HEK293T (cell line): ENCODE results near the gene NOA1.

ENCODE experiments used
- CTCF ChIA-PET: fragments of 350-600 bp; formaldehyde crosslinking; extraction: SDS; loops from one replicate; lab custom pipeline; 2021; ENCODE audit warnings: antibody characterized with exemption, inconsistent platforms; lab: Yijun Ruan, JAX
- POLR2A ChIA-PET: fragments of 350-600 bp; formaldehyde crosslinking; extraction: SDS; loops from one replicate; lab custom pipeline; 2020; ENCODE audit warnings: antibody characterized with exemption, inconsistent platforms; lab: Yijun Ruan, JAX
- DNase-seq: peaks from one replicate; pipeline ENCODE4 v3.0.0; 2012; ENCODE audit warnings: mixed read lengths; ENCODE audit errors: extremely low spot score
- ARNT ChIP-seq: fragments of 450-650 bp; IDR thresholded peaks from 2 replicates; pipeline ENCODE4 v1.6.1; 2017; ENCODE audit warnings: mild to moderate bottlenecking
- BHLHE40 ChIP-seq: fragments of 450-650 bp; IDR thresholded peaks from 2 replicates; pipeline ENCODE4 v1.6.1; 2016; ENCODE audit warnings: mild to moderate bottlenecking, moderate library complexity, borderline replicate concordance
- CTBP1 ChIP-seq: fragments of 450-650 bp; IDR thresholded peaks from 2 replicates; pipeline ENCODE4 v1.6.1; 2016; ENCODE audit warnings: borderline replicate concordance
- ELF4 ChIP-seq: fragments of 450-650 bp; IDR thresholded peaks from 2 replicates; pipeline ENCODE4 v1.6.1; 2017; ENCODE audit warnings: antibody characterized with exemption
- FOXA1 ChIP-seq: fragments of 450-650 bp; IDR thresholded peaks from 2 replicates; pipeline ENCODE4 v1.6.1; 2016; ENCODE audit warnings: mild to moderate bottlenecking
- FOXK2 ChIP-seq: fragments of 450-650 bp; IDR thresholded peaks from 2 replicates; pipeline ENCODE4 v1.6.1; 2016; ENCODE audit warnings: mild to moderate bottlenecking
- FOXM1 ChIP-seq: fragments of 450-650 bp; IDR thresholded peaks from 2 replicates; pipeline ENCODE4 v1.6.1; 2017; ENCODE audit warnings: mild to moderate bottlenecking, borderline replicate concordance
- HDGF ChIP-seq: fragments of 450-650 bp; IDR thresholded peaks from 2 replicates; pipeline ENCODE4 v1.6.1; 2017; ENCODE audit warnings: antibody characterized with exemption, borderline replicate concordance
- L3MBTL2 ChIP-seq: fragments of 450-650 bp; conservative IDR thresholded peaks from 2 replicates; pipeline ENCODE4 v1.6.1; 2016; ENCODE audit warnings: mild to moderate bottlenecking
- LEF1 ChIP-seq: fragments of 450-650 bp; IDR thresholded peaks from 2 replicates; pipeline ENCODE4 v1.6.1; 2017; ENCODE audit warnings: mild to moderate bottlenecking, borderline replicate concordance
- NFRKB ChIP-seq: fragments of 450-650 bp; IDR thresholded peaks from 2 replicates; pipeline ENCODE4 v1.6.1; 2016; ENCODE audit warnings: mild to moderate bottlenecking, moderate library complexity
- SP1 ChIP-seq: fragments of 450-650 bp; IDR thresholded peaks from 2 replicates; pipeline ENCODE4 v1.6.1; 2017
- SUZ12 ChIP-seq: fragments of 450-650 bp; IDR thresholded peaks from 2 replicates; pipeline ENCODE4 v1.6.1; 2016; ENCODE audit warnings: mild to moderate bottlenecking
- TARDBP ChIP-seq: fragments of 450-650 bp; IDR thresholded peaks from 2 replicates; pipeline ENCODE4 v1.6.1; 2016
- ZNF384 ChIP-seq: fragments of 450-650 bp; IDR thresholded peaks from 2 replicates; pipeline ENCODE4 v1.6.1; 2016
- TF ChIP-seq, protein P1 (sequence below): fragments of 450-650 bp; IDR thresholded peaks from 2 replicates; pipeline ENCODE4 v1.6.1; 2016

NOA1 gene

DNA sequence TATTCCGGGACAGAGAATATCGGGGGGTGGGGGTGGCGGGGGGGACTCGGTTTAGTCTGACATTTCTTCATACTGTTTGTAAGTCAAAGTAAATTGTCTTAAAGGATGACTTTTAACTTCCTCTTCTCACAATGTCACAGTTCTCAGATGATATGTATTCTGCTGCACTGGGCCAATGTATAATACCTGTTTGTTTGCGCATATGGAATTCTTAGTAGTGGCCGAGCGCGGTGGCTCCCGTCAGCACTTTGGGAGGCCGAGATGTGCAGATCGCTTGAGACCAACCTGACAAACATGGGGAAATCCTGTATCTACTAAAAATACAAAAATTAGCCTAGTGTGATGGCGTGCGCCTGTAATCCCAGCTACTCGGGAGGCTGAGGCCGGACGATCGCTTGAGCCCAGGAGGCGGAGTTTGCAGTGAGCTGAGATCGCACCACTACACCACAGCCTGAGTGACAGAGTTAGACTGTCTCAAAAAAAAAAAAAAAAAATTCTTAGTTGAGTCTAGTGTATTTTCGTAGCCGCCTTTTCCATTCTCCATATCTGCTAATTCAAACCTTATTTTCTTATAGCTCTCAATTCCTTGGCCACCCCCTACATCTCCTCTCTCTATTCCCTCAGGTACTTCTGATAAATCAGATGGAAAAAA lies 2.1 kb upstream of the NOA1 start:
- POLR2A ChIA-PET, result interaction anchor here (0.7 to 4.0 kb wide), 7 partner anchors 10 to 122 kb away, joined by 3 to 46 read pairs (median 5); partner anchors contain the start of gene REST
- TF ChIP-seq, protein P1, sequence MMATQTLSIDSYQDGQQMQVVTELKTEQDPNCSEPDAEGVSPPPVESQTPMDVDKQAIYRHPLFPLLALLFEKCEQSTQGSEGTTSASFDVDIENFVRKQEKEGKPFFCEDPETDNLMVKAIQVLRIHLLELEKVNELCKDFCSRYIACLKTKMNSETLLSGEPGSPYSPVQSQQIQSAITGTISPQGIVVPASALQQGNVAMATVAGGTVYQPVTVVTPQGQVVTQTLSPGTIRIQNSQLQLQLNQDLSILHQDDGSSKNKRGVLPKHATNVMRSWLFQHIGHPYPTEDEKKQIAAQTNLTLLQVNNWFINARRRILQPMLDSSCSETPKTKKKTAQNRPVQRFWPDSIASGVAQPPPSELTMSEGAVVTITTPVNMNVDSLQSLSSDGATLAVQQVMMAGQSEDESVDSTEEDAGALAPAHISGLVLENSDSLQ, result peak; percentile 81
- TF ChIP-seq FOXM1, result no peak
- DNase-seq, result no peak
- CTCF ChIA-PET, result interaction anchor here (1.0 kb wide), 1 partner anchor 20 kb away, joined by 4 read pairs; no protein-coding TSS in a partner anchor

DNA sequence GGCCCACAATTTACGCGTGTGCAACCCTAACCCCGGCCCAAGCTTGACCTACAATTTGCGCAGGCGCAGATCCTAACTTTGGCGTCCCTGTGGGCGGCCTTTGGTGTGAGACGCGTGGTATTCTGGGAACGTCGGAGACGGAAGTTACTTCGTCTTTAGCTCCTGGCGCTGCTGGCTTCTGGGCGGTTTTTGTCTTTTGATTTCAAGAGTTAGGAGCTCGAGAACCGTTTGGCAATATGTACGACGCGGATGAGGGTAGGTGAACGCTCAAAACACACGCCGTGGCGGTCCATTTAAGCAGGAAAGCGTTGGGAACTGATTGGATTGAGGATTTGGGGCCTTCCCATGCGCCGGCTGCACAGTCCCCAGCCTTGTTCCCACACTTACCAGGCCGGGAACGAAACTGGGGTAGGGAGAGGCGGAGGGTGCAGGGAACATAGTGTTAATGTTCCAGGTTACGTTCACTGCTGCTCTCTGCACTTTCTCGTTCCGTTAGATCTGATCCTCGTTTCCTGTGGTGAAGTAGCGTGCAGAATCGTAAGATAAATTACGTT lies 1.4 kb upstream of the NOA1 start, which contains the start of gene POLR2B:
Gene POLR2B, plus strand, starts transcription at position 147 of the 554 bp plus-strand sequence. Its CDS starts 90 bp downstream, at position 237.
- ChIA-PET CTCF (interaction anchor here (0.8 to 1.8 kb wide), 3 partner anchors 12 to 20 kb away, joined by 3 to 6 read pairs (median 4); no protein-coding TSS in a partner anchor), POLR2A (interaction anchor here (0.7 to 4.0 kb wide), 21 partner anchors 9 to 514 kb away, joined by 3 to 46 read pairs (median 4); partner anchors contain the start of gene REST)
- TF ChIP-seq L3MBTL2 (peak; percentile 87), ELF4 (peak; percentile 37; the same call in 1 of the 2 replicates), NFRKB (no peak), FOXM1 (no peak)
- DNase-seq, result peak; percentile 86

DNA sequence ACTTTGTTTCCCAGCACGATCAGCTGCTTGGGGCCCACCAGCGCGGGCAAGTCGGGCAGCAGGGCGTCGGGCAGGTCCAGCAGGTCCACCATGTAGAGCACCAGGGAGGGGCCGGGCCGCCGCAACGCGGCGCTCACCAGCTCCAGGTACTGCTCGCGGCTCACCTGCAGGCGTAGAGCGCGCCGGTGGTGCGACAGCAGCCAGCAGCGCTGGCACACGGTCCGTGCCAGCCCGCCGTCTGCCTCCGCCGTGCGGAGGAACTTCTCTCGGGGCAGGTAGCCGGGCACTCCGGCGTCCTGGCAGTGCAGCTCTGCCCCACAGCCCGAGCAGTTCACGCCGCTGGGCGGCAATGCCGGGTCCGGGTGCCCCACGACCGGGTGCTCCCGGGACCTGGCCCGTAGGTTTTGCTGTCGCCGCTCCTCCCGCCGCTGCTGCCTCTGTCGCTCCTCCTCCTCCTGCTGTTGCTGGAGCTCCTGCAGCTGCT lies 527 bp downstream of the NOA1 start:
- TF ChIP-seq HDGF (no peak), CTBP1 (no peak), L3MBTL2 (no peak), ZNF384 (no peak), ELF4 (no peak), FOXA1 (no peak), TARDBP (no peak)
- peak; percentile 44 for DNase-seq
- ChIA-PET CTCF (interaction anchor here (0.5 kb wide), 1 partner anchor 60 kb away, joined by 4 read pairs; no protein-coding TSS in a partner anchor), POLR2A (interaction anchor here (0.8 to 4.0 kb wide), 8 partner anchors 13 to 541 kb away, joined by 3 to 46 read pairs (median 8); partner anchors contain the start of genes PAICS, PPAT and REST)

DNA sequence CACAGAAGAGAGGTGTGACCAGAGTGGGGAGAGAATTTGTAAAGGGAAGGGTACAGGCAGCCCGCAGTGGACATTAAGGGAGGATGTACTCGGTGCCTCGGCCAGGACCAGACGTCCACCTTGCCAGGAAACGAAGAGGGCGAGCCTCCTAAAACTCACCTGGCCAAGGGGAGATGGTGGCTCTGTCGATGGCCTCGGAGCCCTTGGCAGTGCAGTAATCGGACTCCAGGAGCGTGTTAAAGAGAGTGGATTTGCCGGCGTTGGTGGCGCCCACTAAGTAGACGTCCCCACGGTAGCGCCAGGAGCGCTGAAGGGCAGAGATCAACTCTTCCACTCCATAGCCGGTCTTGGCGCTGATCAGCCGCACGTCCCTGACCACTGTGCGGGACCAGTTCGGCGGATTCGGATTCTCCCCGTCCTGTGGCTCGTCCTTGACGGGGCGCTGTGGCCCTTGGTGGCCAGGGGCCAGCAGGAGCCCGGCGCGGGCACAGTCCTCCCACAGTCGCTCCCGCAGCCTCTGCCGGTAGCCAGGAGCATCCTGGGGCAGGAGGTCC lies 1.0 kb downstream of the NOA1 start:
- POLR2A ChIA-PET, result interaction anchor here (2.4 to 4.0 kb wide), 2 partner anchors 54 to 68 kb away, joined by 12 to 28 read pairs; partner anchors contain the start of gene REST
- DNase-seq, result peak; percentile 18
- no peak for TF ChIP-seq FOXA1
- TF ChIP-seq SUZ12, result no peak
- TF ChIP-seq ELF4, result no peak
- TF ChIP-seq CTBP1, result no peak
- no peak for TF ChIP-seq NFRKB
- no peak for TF ChIP-seq FOXM1
- TF ChIP-seq L3MBTL2, result no peak
- TF ChIP-seq, protein P1, result no peak
- TF ChIP-seq BHLHE40, result no peak
- no peak for TF ChIP-seq LEF1
- TF ChIP-seq ARNT, result no peak
- TF ChIP-seq ZNF384, result no peak
- no peak for TF ChIP-seq SP1
- no peak for TF ChIP-seq FOXK2
- no peak for TF ChIP-seq HDGF
- no peak for TF ChIP-seq TARDBP
- CTCF ChIA-PET, result interaction anchor here (0.5 kb wide), 1 partner anchor 60 kb away, joined by 4 read pairs; no protein-coding TSS in a partner anchor

DNA sequence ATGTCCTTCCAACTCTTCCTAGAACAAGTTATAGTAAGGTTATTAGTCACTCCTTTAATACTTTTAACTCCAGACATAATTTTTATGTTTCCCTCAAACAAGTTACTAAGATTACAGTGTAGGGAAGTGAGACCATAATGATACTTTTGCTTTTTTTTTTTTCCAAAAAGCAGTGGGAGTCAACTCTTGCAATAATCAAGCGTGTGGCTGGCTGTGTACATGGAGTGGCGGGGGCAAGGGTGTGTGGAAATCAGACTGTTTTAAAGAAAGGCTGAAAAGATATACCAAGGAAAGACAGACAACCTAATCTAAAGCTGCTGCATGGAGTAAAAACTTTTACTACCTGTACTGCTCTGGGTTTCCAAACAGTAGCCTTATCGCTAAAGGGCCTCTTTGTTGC lies 4.1 kb downstream of the NOA1 start:
- TF ChIP-seq FOXA1 (no peak), CTBP1 (no peak), ZNF384 (no peak), HDGF (no peak)
- ChIA-PET POLR2A (no interaction called here), CTCF (interaction anchor here (0.5 kb wide), 1 partner anchor 166 kb away, joined by 3 read pairs; no protein-coding TSS in a partner anchor)
- no peak for DNase-seq

DNA sequence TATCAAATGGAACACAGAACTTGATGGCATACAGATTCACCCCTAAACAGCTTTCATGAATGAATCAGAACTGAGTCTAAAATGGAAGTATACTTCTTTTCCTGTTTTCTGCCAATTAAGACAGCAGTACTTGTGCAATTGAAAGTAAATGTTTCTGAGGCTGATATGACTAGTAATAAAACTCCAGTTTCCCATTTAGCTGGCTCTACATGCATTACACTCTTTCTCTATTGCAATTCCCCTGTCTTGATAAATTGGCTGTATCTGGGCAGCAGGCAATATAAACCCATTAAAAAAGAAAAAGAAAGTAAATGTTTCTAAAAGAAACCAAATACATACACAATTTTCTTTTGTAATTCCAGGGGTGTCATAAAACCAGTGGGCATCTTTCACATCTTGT lies 4.6 kb downstream of the NOA1 start:
- TF ChIP-seq FOXK2 (no peak), LEF1 (no peak), NFRKB (no peak), ZNF384 (no peak), L3MBTL2 (no peak), FOXA1 (no peak), HDGF (no peak), TARDBP (no peak), CTBP1 (no peak), ARNT (no peak), SUZ12 (no peak)
- no peak for DNase-seq
- POLR2A ChIA-PET, result no interaction called here
- CTCF ChIA-PET, result no interaction called here
